GM23248 (cell line): ENCODE results near the gene ASGR2.
"Not testable (repeated sequence)": the region's sequence is repeated elsewhere in the genome, so short reads cannot be mapped to it uniquely, and the experiment has no call there.

Experiments
- EZH2 ChIP-seq: fragments of 200-600 bp; sonication (generic); IDR thresholded peaks from 2 replicates; pipeline ENCODE4 v1.6.1; 2018; ENCODE audit warnings: antibody characterized with exemption, mild to moderate bottlenecking; ENCODE audit not compliant: insufficient read depth, poor library complexity, severe bottlenecking
- EZH2phosphoT487 ChIP-seq: fragments of 200-600 bp; sonication (generic); IDR thresholded peaks from 2 replicates; pipeline ENCODE4 v1.6.1; 2018; ENCODE audit warnings: antibody characterized with exemption, moderate library complexity, mild to moderate bottlenecking, low read depth; ENCODE audit not compliant: insufficient read depth

DNA sequence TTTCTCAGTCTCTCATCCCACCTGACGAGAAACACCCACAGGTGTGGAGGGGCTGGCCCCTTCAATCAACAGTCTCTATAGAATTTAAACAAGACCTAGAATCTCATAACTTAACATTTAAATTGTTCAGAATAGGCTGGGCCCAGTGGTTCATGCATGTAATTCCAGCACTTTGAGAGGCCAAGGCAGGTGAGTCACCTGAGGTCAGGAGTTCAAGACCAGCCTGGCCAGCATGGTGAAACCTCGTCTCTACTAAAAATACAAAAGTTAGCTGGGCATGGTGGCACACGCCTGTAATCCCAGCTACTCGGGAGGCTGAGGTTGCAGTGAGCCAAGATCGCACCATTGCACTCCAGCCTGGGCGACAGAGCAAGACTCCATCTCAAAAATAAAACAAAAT is 25.1 kb downstream of the ASGR2 start:
- not testable (repeated sequence) for TF ChIP-seq EZH2phosphoT487, EZH2
